RCC 7860 (cell line): ENCODE measurements around the gene SOBP.
A peak's percentile ranks its signal among the peaks of the same experiment; 100 is the strongest.

Source experiments
- DNase-seq: peaks from one replicate; pipeline ENCODE4 v3.0.0-alpha.2; 2015; ENCODE audit warnings: low spot score
- FAIRE-seq: peaks from 2 replicates; lab custom pipeline; 2012; peaks lifted over from hg19 to GRCh38; lab: Jason Lieb, UNC

The SOBP gene

GRCh38 chr6:107654764-107655163, 164.8 kb downstream of the SOBP start:
- no peak for FAIRE-seq

GRCh38 chr6:107655245-107655644, 165.3 kb downstream of the SOBP start:
- DNase-seq (no peak), FAIRE-seq (no peak)

More at GRCh38 chr6:107654764-107655163, 164.8 kb downstream of the SOBP start:
- DNase-seq: no peak

- FAIRE-seq (no peak), DNase-seq (no peak)
Measured at GRCh38 chr6:107655864-107656263, 165.9 kb downstream of the SOBP start.

GRCh38 chr6:107656401-107656800, 166.5 kb downstream of the SOBP start:
- DNase-seq (no peak), FAIRE-seq (no peak)

GRCh38 chr6:107656883-107657282, 167.0 kb downstream of the SOBP start:
- DNase-seq (no peak), FAIRE-seq (no peak)

GRCh38 chr6:107657373-107657754, 167.4 kb downstream of the SOBP start:
- DNase-seq (no peak), FAIRE-seq (no peak)

- no peak for FAIRE-seq
- DNase-seq: peak; percentile 23
Measured at GRCh38 chr6:107657755-107658461, 168.0 kb downstream of the SOBP start.

GRCh38 chr6:107658920-107659865, 169.3 kb downstream of the SOBP start:
- DNase-seq (no peak), FAIRE-seq (no peak)

GRCh38 chr6:107660839-107661238, 170.9 kb downstream of the SOBP start:
- DNase-seq (no peak), FAIRE-seq (no peak)

GRCh38 chr6:107661291-107661690, 171.4 kb downstream of the SOBP start:
- DNase-seq (no peak), FAIRE-seq (no peak)

GRCh38 chr6:107662333-107662732, 172.4 kb downstream of the SOBP start:
- FAIRE-seq (no peak), DNase-seq (no peak)

GRCh38 chr6:107663308-107663707, 173.4 kb downstream of the SOBP start:
- FAIRE-seq: no peak
- DNase-seq: no peak

GRCh38 chr6:107665382-107665781, 175.5 kb downstream of the SOBP start:
- FAIRE-seq (no peak), DNase-seq (no peak)

GRCh38 chr6:107666084-107666980, 176.4 kb downstream of the SOBP start:
- no peak for FAIRE-seq

GRCh38 chr6:107666981-107667601, 177.2 kb downstream of the SOBP start:
- FAIRE-seq: no peak
- no peak for DNase-seq

More at GRCh38 chr6:107666084-107666980, 176.4 kb downstream of the SOBP start:
- DNase-seq: no peak

- no peak for FAIRE-seq
- no peak for DNase-seq
Measured at GRCh38 chr6:107667790-107668189, 177.9 kb downstream of the SOBP start.

GRCh38 chr6:107668743-107669474, 179.0 kb downstream of the SOBP start:
- DNase-seq: no peak
- FAIRE-seq: no peak

- DNase-seq (peak; percentile 7), FAIRE-seq (no peak)
Measured at GRCh38 chr6:107670792-107671199, 180.9 kb downstream of the SOBP start.

- FAIRE-seq (no peak), DNase-seq (no peak)
Measured at GRCh38 chr6:107673076-107673494, 183.2 kb downstream of the SOBP start.
